ENCODE measurements around the gene CCDC157.
A peak's percentile ranks its signal among the peaks of the same experiment; 100 is the strongest.
"Not testable (repeated sequence)": the region's sequence is repeated elsewhere in the genome, so short reads cannot be mapped to it uniquely, and the experiment has no call there.

The CCDC157 gene

DNA sequence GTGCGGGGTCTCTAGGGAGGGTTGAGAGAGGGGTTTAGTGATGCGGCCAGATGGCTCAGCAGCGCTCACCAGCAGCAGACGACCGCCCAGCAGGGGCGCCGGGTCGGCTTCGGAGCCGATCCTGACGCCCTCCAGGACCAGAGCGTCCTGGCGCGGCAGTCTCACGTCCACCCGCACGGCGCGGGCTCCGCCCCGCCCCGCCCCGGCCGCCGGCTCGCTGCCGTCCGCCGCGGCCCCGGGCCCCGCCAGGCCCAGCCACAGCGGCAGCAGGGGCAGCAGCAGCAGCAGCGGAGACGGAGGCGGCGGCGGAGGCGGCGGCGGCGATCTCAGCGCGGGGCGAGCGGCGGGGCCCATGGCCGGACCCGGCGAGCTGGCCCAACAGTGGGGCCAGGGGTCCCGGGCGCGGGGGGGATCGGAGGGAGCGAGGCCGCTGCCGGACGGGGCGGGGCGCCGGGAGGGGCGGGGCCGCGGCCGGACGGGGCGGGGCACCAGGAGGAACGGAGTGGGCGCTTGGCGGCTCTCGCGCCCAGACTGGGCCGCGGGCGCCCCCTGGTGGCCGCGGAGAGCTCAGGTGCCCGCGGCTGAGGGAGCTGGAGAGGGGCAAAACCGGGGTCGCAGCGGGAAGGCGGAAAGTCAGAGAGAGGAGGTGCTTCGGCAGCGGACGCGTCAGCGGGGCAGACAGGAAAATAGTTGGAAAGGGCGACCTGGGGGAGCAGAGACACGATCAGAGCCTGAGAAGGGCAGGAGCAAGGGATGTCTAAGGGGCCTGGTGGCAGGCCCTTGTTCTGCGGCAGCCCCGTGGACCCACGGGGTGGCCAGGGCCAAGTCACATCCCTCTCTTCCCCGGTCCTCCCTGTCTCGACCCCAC, 30.4 kb downstream of the CCDC157 start, which contains the start of gene RNF215:
Gene RNF215 (minus strand): TSS at position 452 of the 868 bp plus-strand sequence. CDS start 98 bp downstream, at position 354.
- peak; percentile 57 for DNase-seq (ENCODE audit: low read depth, low spot score)

DNA sequence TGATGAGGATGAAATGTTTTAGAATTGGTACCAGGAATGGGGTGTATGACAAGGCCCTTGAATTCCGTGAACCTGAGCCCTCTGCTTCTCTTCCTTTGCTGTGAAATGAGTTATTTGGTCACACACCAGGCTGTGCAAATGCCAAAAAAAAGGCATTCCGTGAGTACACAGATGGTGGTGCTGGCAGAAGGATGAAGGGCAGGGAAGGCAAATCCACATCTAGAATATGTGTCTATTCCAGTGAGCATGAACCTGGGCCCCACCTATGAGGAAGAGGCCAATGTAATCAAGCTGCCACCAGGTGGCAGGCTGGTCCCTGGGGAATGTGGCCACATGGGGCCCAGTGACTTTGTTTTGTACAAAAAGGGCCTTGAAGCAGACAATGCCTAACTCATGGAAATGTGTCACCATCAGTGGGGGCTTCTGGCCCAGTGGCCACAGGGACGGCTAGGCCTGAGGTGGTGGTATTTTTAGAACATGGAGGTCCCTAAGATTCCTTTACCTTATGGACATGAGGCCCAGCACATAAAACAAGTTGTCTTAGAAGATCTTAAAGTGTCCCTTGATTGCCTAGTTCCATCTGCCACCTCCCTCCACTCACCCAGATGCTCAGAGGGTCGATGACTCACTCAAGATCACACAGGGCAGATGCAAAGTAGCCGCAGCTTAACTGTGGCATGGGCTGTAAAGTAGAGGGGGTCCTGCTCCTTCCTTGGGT, 34.3 kb downstream of the CCDC157 start:
- peak; percentile 59 for DNase-seq (ENCODE audit: low read depth, low spot score)

DNA sequence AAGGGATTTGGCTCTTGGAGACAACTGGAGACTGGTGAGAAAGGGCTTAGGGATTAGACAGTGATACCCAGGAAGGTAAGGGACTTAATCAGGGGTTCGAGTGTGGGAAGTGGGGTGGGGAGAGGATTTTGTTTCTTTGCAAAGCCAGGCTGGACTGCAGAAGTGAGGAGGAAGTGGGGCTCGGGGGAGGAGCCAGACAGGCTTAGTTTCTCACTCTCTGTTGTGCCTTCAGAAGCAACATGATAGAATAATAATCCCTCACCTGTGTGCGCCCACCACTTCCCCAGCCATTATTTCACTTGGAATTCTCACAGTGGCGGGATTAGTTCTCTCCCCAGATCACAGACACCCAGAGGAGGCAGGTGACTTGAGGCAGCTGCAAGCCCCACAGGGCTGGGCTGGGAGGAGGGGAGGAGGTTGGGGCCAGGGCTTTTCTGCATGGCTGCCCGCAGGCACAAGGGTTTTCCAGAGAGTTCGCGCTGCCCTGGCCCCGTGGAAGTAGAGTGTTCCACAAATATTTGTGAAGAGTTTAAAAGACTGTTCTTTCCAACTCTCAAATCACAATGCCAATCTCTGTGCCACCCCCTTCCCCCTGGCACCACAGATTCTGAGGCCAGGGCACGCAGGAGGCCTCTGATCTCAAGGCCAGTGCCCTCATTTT, 36.0 kb downstream of the CCDC157 start:
- no peak for DNase-seq (ENCODE audit: low read depth, low spot score)

DNA sequence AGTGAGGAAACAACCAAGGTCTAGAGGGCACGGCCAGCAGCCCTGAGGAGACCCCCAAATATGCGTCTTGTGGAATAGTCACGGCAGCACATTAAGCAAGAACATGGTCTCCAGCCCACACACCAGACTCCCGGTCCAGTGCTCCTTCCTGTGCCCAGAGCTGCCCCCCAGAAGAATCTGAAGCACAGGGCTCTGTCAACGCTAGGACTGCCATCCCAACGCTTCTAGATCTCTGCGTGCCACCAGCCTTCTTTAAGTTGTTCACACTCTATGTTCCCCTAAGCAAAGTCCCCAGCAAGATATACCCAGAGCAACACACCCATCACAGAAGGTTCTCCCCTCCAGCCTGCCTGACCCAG, 36.5 kb downstream of the CCDC157 start:
- no peak for DNase-seq (ENCODE audit: low read depth, low spot score)

DNA sequence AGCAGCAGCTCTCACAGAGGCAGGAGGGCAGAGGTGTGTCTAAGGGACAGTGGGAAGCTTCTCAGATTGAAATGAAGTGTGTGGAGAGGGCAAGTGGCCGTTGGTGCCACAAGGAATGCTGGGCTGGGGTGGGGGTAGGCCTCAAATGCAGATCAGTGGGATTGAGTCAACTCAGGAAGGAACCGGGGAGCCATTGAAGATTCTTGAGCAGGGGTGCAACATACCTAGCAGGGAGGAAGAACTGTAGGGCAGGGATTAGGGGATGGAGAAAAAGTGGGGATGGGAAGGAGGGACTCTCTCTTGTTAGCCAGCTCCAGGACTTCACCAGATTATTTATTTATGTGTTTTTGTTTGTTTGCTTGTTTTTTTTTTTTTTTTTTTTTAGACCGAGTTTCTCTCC, 37.1 kb downstream of the CCDC157 start:
- no peak for DNase-seq (ENCODE audit: low read depth, low spot score)

DNA sequence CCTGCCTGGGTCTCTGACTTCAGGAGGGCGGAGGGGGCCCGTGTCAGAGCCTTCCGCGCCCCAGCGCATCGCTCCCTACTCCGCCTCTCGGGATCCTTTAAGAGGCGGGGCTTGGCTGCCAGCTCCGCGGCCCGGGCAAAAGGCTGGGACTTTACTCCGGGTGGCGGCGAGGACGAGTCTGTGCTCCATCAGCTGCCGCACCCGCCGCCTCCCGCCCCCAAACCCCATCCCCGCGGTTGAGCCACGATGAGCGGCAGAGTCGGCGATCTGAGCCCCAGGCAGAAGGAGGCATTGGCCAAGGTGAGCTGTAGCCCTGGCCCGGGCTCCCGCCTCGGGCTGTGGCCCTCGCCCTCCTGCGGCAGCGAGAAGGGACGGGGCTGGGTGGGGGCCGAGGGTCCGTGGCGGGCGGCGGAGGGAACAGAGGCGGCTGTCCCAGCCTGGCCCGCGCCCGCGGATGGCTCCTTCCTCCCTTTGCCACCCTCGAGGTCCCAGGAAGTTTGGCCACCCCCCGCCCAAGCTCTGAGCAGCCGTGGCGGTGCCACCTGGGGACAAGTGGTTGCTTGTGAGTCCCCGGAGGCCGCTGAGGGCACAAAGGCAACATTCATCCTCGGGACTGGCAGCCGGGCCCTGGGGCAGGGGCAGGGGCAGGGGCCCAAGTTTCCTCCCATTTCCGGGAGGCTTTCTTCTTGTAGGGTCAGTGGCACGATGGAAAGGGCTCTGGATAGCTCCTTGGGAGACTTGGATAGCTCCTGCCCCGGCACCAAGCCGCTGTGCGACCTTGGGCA, 40.3 kb downstream of the CCDC157 start, which contains the start of gene SEC14L2:
Gene SEC14L2 (plus strand): TSS at position 148 of the 785 bp plus-strand sequence. CDS start 99 bp downstream, at position 247.
- no peak for DNase-seq (ENCODE audit: low read depth, low spot score)

DNA sequence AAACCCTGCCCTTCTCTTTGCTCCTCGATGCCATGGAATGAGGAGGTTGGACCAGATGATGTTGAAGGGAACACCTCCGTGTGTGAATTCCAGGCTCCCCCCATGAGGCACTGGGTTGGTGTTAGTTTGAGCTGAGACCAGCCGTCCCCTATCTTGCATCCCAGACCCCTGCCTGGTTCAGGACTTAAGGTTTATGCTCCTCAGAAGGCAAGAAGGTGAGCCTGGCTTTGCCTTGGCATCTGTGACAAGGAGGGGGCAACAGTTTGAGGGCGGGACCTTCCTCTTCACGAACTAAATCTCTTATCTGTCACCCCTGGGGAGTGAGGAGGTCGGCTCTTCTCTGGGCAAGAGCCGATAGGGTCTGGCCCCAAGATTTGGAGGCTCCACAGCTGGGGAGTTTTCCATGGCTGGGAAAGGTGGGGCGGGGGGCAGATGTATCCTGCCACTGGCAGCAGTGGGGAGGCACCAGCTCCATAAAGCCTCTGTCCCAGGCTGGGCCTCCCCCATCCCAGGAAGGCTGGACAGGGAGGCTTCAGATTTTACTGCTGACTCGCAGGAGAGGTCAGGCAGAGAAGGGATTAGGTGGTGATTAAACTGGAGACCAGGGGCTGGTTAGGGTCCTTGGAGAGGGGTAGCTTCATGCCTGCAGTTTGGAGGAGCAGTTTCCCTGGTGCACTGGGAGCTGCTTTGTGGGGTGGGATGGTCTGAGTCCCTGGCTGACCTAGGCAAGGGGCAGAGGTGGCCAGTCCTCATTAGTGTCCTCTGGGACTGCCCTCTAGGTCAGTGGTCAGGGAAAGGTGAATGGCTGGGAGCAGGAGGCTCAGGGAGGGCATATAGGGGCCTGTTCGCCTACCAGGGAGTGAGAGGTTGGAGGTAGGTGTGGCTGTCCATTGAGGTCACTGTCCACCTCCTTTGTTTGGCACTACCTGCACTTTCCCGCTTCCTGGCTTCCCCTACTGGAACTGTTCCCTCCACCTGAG, 41.1 kb downstream of the CCDC157 start:
- no peak for DNase-seq (ENCODE audit: low read depth, low spot score)

DNA sequence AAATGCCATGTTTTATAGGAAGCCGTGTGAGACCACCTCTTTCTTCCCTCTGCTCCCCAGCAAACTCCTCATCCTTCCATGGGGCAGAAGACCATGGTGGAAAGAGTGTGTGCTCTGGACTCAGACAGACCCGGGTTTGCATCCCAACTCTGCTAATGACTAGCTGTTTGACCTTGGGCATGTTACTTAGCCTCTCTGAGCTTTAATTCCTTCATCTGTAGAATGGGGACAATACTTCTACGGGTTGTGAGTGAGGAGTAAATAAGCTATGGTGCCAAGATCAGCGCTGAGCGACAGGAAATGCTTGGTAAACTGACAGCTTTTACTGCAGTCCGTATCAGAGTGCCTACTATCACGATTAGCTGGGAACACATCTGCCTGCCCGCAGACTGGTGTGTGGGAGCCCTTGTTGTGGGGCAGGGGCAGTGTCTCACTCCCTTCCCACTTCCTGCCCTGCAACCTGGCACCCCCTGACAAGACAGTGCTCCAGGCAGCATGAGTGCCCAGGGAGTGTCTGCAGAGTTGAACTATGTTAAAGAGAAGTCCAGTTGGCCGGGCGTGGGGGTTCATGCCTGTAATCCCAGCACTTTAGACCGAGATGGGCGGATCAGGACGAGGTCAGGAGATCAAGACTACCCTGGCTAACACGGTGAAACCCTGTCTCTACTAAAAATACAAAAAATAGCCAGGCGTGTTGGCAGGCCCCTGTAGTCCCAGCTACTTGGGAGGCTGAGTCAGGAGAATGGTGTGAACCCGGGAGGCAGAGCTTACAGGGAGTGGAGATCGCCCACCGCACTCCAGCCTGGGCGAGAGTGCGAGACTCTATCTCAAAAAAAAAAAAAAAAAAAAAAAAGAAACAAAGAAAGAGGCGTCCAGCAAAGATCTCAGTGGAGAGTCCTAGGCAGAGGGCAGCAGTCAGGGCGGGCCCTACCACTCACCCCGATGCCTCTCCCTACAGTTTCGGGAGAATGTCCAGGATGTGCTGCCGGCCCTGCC, 42.2 kb downstream of the CCDC157 start:
- DNase-seq (ENCODE audit: low read depth, low spot score) = no peak

DNA sequence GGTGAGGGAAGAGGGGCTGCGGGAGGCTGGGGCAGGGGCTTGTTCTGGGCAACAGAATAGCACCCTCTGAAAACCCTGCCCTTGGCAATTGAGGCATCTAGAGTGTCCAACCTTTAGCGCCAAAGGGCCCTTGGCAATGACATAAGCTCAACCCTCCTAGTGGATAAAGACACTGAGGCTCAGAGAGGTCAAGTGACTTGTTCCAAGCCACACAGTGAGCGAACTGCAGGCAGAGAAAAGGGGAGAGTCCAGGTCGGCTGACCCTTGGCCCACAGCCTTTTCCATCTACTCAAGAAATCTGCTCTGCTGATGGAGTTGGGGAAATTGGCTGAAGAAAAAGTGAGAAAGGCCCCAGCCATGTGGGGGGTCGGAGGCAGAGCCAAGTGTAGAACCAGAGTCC, 42.9 kb downstream of the CCDC157 start:
- no peak for DNase-seq (ENCODE audit: low read depth, low spot score)

DNA sequence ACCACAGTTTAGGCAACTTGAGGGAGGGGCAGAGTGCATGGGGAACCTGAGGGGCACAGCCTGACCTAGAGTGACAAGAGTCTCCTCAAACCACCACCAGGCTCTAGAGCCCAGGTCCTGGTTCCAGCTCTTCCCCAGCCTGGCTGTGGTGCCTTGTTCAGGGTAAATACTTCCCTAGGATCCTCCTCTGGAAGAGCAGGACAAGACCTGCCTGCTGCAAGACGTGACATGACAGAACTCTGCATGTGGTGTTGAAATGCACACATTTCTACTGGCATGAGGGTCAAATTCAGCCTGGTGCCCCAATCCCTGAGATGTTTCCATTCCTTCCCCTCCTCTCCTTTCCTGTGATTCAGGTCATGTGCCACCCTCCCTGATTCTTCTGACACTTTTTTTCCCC, 43.4 kb downstream of the CCDC157 start:
- no peak for DNase-seq (ENCODE audit: low read depth, low spot score)

DNA sequence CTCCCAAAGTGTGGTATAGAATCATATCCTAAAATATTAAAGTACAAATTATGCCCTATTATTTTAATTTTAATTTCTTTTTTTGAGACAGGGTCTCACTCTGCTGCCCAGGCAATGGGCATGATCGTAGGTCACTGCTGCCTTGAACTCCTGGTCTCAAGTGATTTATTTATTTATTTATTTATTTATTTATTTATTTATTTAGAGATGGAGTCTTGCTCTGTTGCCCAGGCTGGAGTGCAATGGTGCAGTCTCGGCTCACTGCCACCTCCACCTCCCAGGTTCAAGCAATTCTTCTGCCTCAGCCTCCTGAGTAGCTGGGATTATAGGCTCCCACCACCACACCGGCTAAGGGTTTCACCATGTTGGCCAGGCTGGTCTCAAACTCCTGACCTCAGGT, 44.2 kb downstream of the CCDC157 start:
- not testable (repeated sequence) for DNase-seq (ENCODE audit: low read depth, low spot score)

DNA sequence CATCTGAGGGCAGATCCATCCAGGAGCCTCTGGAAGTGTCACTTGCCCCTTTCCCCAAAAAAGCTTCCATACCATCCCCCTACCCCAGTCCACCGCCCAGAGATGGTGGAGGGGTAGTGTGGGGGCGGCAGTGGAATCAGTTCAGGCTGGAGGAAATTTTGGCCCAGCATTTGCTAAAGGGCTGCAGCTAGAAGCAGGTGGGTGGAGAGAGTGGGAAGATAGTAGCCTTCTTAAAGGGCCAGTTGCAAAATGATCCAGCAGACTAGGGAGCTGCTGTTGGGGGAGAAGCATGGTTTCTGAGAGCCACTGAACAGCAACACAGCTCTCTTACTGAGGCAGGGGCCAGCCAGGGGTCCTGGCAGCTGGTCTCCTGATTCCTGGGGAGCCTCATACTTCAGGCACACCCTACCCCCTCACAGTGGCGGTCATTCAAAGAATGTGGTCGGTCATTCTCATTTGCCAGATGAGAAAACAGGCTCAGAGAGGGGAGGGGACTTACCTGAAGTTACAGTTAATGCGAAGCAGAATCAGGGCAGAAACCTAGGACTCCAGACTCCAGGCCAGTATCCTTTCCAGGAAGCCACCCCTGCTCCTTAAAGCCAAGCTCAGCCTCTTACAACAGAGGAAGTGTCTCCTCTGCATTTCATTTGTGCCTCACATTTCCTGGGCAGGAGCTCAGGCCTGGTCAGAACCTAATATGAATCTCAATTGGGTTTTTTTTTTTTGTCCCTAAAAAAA, 45.4 kb downstream of the CCDC157 start:
- DNase-seq (ENCODE audit: low read depth, low spot score) = no peak

DNA sequence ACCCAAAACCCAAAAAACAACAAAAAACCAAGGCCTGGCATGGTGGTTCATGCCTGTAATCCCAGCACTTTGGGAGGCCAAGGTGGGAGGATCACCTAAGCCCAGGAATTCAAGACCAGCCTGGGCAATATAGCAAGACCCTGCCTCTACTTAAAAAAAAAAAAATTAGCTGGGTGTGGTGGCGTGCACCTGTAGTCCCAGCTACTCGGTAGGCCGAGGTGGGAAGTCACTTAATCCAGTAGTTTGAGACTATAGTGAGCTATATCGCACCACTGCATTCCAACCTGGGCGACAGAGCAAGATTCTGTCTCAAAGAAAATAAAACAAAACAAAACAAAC, 45.9 kb downstream of the CCDC157 start:
- DNase-seq (ENCODE audit: low read depth, low spot score) = not testable (repeated sequence)

DNA sequence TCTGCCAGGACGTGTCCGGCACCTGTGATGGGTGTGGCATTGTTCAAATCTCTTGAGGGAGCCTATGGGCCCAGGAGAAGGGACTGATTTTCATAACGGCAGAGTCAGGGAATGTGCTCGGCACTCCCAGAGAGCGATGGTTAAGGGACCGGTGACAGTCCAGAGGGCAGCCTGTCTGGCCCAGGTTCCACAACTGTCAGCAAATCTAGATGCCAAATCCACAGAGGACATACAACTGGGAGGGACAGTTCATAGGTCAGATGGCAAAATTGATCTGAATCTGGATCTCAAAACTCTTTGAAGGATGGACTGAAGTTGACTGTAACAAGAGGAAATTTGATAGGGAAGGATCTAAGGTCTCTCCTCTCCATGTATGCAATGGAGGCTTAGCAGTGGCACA, 47.5 kb downstream of the CCDC157 start:
- DNase-seq (ENCODE audit: low read depth, low spot score) = no peak

DNA sequence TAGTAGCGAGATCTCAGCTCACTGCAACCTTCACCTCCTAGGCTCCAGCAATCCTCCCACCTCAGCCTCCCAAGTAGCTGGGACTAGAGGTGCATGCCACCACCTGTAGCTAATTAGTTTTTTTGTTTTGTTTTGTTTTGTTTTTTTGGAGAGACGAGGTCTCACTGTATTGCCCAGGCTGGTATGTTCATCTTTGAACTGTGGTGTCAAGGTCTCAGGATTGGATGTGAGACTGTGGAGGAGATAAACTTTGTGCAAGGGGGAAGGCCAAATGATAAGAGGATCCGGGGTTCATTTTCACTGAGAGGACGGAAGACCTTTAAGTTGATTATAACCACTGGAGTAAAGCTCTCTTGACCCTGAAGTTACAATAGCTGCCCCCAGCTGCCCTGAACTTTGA, 48.9 kb downstream of the CCDC157 start:
- no peak for DNase-seq (ENCODE audit: low read depth, low spot score)

DNA sequence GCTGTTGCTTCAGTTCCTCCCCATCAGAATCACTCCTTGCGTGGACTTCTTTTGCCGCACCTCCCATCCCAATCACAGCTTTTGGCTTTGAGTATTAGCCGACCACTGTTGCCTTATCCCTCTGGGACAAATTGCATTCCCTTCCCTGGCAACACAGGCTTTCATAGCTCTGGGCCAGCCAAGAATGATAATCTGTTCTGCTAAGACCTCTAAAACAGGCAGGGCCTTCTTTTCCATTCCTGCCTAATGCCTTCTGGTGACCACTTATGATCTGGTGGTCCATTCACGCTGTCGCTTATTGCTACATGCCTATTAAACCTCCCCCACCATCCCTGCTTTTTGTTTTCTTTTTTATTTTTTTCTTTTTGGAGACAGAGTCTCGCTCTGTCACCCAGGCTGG, 49.6 kb downstream of the CCDC157 start:
- DNase-seq (ENCODE audit: low read depth, low spot score) = no peak

DNA sequence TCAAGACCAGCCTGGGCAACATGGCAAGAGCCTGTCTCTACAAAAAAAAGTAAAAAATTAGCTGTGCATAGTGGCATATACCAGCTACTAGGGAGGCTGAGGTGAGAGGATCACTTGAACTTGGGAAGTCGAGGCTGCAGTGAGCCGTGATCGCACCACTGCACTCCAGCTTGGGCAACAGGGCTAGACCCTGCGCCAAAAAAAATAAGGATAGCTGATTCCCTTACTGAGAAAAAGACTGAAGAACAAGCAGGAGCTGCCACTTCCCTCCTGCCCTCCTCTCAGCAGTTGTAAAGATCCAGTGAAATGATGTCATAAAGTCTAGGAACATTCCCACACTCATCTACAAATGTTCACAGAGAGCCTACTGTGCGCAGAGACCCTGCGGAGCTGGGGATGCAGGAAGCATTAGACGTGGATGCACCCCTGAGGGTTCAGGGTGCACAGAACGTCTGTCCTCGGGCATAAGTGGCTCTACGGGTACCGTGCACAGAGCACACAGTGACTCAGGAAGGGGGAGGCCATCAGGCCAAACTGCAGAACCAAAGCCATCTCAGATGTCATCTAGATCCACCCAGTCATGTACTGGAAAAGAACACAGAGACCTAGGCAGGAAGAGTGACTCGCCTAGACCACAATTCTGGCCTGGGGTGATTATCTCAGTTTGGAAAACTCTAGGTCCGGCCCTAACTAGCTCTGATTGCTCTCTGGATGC, 51.7 kb downstream of the CCDC157 start:
- no peak for DNase-seq (ENCODE audit: low read depth, low spot score)

DNA sequence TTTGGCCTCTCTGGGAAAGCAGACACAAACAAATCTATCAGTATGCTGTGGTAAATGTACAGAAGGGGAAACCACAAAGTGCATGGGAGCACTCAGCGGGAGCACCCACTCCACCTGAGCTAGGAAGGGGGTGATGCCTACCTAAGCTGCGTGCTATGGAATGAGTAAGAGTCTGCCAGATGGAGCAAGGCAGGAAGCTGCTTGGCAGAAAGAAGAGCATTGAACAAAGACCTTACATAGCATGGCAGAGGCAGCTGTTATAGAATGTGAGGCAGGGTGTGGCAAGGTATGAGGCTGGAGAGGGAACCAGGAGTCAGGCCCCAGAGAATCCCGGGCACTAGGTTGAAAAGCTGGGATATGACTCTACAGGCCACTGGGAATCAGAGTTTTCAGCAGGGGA, 55.0 kb downstream of the CCDC157 start:
- DNase-seq (ENCODE audit: low read depth, low spot score) = no peak

Measured in iPS DF 19.7 (cell line).